GF-D8 (cell line): ENCODE data around the gene RFC1.
A peak's percentile ranks its signal among the peaks of the same experiment; 100 is the strongest.
"Not testable (repeated sequence)": the region's sequence is repeated elsewhere in the genome, so short reads cannot be mapped to it uniquely, and the experiment has no call there.

Source experiments
- DNase-seq: peaks from one replicate; lab custom pipeline; 2025; lab: John Stamatoyannopoulos, UW

The RFC1 gene, protein sequence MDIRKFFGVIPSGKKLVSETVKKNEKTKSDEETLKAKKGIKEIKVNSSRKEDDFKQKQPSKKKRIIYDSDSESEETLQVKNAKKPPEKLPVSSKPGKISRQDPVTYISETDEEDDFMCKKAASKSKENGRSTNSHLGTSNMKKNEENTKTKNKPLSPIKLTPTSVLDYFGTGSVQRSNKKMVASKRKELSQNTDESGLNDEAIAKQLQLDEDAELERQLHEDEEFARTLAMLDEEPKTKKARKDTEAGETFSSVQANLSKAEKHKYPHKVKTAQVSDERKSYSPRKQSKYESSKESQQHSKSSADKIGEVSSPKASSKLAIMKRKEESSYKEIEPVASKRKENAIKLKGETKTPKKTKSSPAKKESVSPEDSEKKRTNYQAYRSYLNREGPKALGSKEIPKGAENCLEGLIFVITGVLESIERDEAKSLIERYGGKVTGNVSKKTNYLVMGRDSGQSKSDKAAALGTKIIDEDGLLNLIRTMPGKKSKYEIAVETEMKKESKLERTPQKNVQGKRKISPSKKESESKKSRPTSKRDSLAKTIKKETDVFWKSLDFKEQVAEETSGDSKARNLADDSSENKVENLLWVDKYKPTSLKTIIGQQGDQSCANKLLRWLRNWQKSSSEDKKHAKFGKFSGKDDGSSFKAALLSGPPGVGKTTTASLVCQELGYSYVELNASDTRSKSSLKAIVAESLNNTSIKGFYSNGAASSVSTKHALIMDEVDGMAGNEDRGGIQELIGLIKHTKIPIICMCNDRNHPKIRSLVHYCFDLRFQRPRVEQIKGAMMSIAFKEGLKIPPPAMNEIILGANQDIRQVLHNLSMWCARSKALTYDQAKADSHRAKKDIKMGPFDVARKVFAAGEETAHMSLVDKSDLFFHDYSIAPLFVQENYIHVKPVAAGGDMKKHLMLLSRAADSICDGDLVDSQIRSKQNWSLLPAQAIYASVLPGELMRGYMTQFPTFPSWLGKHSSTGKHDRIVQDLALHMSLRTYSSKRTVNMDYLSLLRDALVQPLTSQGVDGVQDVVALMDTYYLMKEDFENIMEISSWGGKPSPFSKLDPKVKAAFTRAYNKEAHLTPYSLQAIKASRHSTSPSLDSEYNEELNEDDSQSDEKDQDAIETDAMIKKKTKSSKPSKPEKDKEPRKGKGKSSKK

DNA sequence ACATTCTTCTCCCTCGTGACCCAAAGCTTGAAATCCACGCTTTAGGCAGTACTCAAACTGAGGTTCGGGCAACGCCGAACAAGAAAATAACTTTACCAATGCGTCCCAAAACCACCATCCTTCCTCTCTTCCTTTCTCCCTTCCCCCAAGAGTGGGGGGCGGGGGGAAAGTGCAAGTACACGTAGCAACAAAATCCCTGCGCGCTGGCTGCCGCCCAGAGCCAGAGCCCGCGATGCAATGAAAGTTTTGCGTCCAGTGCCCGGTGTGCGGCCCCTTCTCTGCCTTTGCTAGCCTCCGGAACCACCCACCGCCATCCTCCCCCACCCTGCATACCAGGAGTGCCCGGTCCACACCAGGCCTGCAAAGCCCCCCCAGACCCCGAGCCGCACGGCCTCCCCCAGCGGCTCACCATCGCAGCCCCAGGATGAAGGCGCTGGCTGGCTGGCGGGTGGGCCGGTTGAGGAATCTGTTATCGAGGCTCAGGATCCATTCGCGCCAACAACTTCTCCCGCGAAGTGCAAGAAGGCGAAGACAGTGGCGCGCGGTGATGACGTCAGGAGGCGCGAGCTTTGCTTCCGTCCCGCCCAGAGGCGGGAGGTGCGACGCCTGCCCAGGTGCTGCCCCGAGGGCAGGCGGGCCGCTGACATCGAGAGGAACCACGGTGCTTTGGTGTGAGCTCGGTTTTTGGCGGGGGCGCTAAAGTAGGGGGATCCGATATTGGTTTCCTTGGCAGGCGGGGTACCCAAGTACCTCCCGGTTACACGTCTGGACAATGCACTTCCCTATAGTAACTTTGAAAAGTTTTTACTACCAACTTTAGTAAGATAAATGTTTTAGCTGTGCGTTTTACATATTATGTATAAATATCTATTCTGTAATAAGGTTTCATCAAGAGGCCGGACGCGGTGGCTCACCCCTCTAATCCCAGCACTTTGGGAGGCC is at the start of gene RFC1:
Gene RFC1 (minus strand): TSS at position 533 of the 942 bp plus-strand sequence. CDS start 121 bp downstream, at position 412.
- DNase-seq: peak; percentile 62

DNA sequence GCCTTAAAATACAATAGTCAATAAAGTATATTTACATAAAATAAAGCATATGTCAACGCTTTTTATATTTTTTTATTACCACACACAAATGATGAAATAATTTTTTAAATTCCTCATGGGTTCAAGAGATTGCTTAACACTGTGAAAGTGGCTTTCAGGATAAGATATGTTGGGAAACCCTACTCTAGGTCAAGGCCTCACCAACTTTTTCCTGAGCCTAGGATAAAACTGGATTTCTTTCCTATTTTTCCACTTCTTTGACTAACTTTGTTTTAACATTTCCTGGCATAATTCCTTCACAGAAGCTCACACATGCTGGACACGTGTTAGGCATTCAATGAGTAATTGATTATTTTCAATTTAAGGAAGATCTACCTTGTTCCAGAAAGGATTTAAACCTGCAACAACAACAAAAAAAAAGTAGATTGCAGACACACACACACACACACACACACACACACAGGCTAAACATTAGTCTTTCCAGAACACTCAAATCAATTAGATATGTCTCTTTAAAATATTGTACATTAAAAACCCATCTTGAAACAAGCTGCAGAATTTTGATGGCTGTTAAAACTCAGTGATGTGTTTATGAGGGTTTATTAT is 49.6 kb upstream of the RFC1 start:
- no peak for DNase-seq

DNA sequence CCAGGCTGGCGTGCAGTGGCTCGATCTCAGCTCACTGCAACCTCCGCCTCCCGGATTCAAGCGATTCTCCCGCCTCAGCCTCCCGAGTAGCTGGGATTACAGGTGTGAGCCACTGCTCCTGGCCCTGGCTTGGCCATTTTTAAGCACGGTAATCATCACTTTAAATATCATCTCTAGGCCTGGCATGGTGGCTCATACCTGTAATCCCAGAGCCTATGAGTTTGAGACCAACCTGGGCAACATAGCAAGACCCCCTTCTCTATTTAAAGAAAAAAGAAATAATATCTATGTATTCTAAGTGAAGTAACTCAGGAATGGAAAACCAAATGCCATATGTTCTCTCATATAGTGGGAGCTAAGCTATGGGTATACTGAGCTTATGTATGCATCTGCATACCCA is 45.4 kb upstream of the RFC1 start:
- not testable (repeated sequence) for DNase-seq

DNA sequence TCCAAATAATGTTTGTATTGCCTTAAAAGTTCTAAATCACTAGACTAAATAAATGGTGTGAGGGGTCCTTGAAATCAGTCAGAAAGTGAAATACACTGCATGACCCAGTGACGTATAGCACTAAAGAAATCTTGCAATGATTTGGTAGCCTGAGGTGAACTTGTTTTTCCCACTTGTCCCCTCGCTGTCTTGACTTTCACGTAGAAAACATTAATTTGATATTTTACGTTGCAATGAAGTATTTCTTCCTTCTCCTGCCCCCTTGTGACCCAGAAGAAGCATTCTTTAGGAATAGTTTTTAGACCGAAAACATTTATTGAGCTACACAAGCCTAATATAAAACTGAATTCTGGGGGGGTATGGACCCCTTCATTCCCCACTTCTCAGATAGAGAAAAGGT is 44.3 kb upstream of the RFC1 start:
- DNase-seq: no peak

DNA sequence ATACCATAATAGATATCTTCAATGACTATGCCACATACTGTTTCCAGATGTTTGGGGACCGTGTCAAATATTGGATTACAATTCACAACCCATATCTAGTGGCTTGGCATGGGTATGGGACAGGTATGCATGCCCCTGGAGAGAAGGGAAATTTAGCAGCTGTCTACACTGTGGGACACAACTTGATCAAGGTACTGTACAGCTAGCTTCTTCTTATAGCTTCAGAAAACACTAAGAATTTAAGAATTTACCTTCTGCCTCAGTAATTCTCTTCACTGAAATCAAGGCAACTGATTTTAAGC is 41.4 kb upstream of the RFC1 start:
- DNase-seq: no peak

DNA sequence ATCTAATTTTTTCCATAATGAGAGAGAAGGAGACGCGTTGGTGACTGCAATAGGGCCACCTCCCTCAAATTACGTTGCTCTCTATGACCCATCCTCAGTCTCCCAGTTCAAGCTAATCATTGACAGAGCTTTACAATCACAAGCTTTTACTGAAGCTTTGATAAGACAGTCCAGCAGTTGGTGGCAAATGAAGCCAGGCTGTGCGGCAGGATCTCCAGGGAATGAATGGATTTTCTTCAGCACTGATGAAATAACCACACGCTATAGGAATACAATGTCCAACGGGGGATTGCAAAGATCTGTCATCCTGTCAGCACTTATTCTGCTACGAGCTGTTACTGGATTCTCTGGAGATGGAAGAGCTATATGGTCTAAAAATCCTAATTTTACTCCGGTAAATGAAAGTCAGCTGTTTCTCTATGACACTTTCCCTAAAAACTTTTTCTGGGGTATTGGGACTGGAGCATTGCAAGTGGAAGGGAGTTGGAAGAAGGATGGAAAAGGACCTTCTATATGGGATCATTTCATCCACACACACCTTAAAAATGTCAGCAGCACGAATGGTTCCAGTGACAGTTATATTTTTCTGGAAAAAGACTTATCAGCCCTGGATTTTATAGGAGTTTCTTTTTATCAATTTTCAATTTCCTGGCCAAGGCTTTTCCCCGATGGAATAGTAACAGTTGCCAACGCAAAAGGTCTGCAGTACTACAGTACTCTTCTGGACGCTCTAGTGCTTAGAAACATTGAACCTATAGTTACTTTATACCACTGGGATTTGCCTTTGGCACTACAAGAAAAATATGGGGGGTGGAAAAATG is 40.8 kb upstream of the RFC1 start, which contains the start of gene KLB:
Gene KLB (plus strand): TSS at position 168 of the 821 bp plus-strand sequence. CDS start 20 bp downstream, at position 188.
- no peak for DNase-seq

DNA sequence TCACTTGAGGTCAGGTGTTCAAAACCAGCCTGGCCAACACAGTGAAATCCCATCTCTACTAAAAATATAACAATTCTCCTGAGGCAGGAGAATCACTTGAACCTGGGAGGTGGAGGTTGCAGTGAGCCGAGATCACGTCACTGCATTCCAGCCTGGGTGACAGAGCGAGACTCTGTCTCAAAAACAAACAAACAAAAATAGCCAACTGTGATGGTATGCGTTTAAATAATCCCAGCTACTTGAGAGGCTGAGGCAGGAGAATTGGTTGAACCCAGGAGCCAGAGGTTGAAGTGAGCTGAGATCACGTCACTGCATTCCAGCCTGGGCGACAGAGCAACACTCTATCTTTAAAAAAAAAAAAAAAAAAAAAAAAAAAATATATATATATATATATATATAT is 35.5 kb upstream of the RFC1 start:
- DNase-seq: not testable (repeated sequence)

DNA sequence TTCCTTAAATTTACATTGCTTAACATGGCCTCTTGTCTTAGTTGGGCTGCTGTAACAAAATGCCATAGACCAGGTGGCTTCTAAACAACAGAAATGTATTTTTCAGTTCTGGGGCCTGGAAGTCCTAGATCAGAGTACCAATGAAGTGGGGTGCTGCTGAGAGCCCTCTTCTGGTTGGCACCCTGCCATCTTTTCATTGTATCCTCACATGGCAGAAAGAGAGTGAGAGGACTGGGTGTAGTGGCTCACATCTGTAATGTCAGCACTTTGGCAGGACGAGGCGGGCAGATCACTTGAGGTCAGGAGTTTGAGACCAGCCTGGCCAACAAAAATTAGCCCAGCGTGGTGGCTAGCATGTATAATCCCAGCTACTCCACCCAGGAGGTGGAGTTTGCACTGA is 28.5 kb upstream of the RFC1 start:
- no peak for DNase-seq

DNA sequence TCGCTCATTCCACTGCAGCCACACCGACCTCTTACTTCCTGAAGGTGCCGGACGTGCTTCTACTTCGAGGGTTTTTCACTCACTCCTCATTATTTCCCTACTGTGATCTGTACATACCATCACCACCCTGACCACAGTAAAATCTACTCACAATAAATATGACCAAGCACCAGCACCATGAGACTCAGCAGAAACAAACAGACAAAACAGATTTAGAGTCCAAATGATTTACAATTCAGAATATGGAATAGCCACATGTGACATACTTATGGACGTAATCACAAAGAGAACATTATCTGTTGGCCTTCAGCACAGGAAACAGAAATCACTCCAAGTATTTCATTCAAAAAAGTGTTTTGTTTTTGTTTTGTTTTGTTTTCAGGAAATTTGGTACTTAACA is 24.4 kb upstream of the RFC1 start:
- DNase-seq: no peak

DNA sequence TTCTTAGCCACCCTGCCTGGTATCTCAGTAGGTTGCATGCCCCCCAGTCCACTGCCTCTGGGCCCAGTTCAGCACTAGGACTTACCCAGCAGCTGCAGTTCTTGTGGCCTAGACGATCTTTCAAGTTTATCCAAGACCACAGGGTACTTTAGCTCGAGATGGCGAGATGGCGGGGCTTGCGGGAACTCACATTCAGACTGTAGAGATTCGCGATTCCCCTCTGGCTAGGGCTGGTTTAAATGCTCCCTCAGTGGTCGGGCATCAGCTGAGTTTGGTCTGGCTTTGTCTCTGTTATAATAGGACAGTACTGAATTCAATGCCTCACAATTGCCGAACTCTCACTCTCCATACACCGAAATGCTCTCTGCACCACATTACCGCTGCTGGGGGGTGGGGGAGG is 18.4 kb upstream of the RFC1 start:
- no peak for DNase-seq

DNA sequence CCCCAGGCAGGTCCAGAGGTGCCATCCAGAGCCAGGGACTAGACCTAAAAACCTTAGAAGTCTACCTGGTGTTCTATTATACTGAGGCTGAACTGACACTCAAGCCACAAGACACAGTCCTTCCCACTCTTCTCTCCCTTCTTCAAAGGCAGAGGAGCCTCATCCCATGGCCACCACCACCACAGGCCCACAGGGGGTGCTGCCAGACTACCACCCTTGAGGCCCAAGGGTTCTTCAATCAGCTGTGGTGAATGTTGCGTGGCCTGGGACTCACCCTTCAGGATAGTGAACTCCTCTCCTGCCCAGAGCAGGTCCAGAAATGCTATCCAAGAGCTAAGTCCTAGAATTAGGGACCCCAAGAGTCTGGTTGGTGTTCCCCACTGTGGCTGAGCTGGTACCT is 17.5 kb upstream of the RFC1 start:
- no peak for DNase-seq

DNA sequence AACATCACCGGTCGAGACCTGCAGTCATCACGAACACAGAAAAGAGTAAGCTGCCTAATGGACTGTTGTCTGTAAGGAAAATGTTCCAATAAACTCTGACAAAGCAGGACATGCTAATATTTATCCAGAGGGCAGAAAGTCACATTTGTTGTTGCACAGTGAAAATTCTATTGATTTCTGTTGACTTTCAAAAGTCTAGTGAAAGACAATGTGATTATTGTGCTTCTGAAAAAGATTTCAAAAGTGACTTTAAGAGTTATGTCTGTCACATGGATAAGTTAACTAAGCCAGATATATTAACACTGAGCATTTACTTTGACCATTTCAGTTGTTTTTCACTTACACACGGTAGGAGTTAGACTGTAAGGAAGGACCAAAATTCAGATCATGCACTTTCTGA is 9.3 kb upstream of the RFC1 start:
- no peak for DNase-seq

DNA sequence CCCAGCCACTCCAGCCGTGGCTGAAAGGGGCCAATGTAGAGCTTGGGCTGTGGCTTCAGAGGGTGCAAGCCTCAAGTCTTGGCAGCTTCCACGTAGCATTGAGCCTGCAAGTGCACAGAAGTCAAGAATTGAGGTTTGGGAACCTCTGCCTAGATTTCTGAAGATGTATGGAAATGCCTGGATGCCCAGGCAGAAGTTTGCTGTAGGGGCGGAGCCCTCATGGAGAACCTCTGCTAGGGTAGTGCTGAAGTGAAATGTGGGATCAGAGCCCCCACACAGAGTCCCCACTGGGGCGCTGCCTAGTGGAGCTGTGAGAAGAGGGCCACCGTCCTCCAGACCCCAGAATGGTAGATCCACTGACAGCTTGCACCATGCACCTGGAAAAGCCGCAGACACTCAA is 5.0 kb upstream of the RFC1 start:
- DNase-seq: not testable (repeated sequence)

DNA sequence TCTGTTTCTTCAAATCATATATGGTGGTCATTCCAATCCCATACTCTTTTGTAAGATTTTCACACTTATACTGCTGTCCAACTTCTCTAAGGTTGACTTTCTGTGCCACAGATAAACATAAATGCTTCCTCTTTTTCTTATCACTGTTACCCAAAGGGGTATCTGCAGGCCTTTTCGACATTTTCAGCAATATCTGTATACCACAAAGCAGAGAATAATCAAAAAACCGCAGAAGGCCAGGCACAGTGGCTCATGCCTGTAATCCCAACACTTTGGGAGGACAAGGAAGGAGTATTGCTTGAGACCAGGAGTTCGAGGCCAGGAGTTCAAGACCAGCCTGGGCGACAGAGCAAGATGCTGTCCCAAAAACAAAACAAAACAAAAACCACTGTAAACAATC is 3.1 kb upstream of the RFC1 start:
- peak; percentile 77 for DNase-seq

DNA sequence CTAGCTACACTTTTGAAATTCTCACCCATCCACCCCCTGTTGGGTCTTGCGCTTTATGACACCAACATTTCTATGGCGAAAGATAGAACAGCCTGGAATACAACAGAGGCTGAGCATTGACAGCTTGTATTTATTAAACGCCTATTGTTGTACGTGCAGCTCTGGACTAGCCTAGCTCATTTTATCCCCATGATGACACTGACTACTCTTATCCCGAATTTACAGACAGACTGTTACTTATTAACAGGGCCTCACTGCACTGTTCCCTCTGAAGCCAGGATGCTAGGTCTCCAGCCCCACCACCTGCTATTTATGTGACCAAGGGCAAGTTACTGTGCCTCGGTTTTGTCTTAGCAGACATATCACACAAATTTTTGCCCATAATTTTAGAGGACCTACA is 1.0 kb upstream of the RFC1 start:
- DNase-seq: no peak

DNA sequence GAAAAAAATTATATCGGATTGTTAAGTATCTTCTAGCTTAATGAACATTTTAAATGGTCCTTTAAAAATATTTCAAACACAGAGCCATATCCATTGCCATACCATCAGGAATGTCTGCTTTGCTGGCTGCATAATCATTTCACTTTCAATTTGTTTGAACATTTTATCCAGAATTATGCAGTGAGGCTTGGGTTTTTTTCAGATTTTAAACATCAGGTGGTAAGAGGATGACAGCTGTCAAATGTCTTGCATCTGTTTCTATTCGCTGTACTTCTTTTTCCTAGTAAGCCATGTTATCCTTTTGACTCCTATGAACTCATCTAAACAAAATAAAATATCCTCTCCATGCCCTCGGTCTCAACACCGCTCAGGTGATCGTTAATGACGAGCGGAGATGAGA is 802 bp downstream of the RFC1 start:
- no peak for DNase-seq

DNA sequence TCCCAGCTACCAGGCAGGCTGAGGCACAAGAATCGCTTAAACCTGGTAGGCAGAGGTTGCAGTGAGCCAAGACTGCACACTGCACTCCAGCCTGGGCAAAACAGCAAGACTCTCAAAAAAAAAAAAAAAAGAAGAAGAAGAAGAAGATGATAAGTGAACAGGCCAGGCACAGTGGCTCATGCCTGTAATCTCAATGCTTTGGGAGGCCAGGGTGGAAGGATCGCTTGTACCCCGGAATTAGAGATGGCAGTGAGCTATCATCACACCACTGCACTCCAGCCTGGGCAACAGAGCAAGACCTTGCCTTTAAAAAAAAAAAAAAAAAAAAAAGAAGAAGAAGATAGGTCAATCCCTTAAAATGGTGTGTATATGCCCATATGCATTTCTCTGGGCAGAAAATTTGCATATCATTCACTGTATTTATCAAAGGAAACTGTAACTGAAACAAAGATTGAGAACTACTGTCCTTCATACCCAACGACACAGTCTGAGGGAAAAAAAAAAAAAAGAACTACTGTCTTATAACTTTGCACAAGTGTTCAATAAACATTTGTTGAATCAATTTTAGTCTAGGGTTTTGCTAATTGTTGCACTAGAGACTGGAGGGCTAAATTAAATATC is 2.3 kb downstream of the RFC1 start:
- DNase-seq: no peak

DNA sequence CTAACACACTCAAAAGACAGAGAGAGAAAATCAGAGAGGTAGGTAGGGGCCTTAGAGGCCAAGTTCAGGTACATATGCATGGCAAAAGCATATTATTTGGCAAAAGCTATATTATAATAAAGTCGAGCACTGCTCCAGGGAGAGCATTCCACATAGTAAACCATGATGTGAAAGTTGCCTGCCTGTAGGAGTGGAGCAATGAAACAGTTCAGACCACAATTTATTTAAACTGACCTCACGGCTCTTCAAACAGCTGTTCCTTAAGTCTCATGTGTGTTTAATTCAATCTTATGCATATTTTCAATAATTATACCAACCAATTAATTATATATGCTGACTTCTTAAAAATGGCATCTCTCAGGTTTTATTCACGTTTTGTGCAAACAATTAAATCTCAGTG is 3.3 kb downstream of the RFC1 start:
- no peak for DNase-seq

DNA sequence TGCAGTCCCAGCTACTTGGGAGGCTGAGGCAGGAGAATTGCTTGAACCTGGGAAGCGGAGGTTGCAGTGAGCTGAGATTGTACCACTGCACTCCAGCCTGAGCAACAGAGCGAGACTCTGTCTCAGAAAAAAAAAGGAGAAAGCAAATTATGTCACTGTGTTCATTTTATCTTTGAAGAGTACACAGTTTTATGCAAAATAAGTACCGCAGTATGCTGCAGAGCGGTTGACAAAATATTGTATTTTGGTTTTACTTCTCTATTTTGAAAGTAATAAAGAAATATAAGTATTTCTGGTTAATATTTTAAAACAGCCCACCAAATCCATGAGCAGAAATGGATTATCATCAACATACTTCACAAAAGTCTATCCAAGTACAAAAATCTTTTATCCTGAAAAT is 5.6 kb downstream of the RFC1 start:
- DNase-seq: not testable (repeated sequence)

DNA sequence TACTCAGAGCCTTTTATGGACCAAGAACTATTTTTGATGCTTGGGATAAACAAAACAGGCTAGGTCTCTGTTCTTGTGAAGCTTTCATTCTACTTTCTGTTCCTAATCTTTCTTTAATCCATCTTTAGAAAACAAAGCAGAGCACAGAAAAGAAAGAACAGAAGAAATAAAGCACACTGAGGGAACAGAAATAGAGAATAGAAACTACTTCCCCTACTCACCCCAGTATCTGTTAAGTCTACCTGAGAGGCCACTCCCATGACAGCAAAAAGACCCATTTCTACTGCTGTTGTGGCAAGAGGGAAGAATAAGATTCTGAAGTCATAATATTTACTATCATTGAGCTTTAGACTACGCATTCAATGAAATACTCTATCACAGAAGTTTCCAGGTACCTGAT is 9.2 kb downstream of the RFC1 start:
- no peak for DNase-seq
